Suprapubic skin (tissue), 2 donors: ENCODE data around the gene NOD1.

Source experiments
- EP300 ChIP-seq: sonication (generic); formaldehyde crosslinking; IDR thresholded peaks from one replicate; pipeline ENCODE4 v1.6.1; 2017; ENCODE audit warnings: antibody characterized with exemption
- POLR2A ChIP-seq, 2 donors: fragments of 450-650 bp; IDR thresholded peaks; one replicate each; pipeline ENCODE4 v1.6.1; 2017; ENCODE audit warnings: antibody characterized with exemption in 2 of 2, mild to moderate bottlenecking in 2 of 2, moderate library complexity in 2 of 2

DNA sequence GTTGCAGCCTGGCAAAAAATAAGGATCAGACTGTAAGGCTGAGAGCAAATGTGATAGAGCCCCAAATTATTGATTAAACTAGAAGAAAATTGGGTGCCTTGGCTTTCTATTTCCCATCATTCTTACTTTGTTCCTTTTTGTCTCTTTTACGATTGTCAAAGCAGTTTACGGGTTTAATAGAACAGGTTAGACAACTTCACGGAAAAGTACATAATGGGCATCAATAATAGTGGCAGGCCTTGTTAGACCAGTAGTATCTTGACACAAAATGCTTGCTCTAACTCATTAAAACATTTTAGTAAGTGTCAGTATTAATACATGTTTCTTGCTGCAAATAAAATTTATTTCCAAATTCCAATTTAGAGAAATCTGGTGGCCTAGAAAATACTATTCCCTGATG lies 40.5 kb upstream of the NOD1 start:
- TF ChIP-seq EP300 (no peak), POLR2A (IDR thresholded peaks at IDR 0.05) (no peak)
